Gastrocnemius medialis (tissue), 4 donors: ENCODE data around the gene AKAP6. TPM values are rescaled to one million over a fixed set of nuclear protein-coding genes. Genes with fewer than 3 reads are reported as not detected.

Source experiments
- ATAC-seq, 2 donors: fragments of 150-250 bp; one replicate each; pipeline ENCODE4 v1.9.1; 2016
- DNase-seq, 2 donors: peaks; one replicate each; pipeline ENCODE4 v3.0.0-alpha.2; 2019
- H3K27ac ChIP-seq, 4 donors: fragments of 200-600 bp; sonication (generic); 1 replicate in 1 of 4; 2 replicates in 3 of 4; pipeline ENCODE4 v1.5.1; 2016 to 2018; ENCODE audit warnings: mild to moderate bottlenecking in 2 of 4, moderate library complexity in 1 of 4
- H3K27me3 ChIP-seq, 3 donors: fragments of 200-600 bp; sonication (generic) in 2 of 3; 1 replicate in 1 of 3; 2 replicates in 2 of 3; pipeline versions ENCODE4 v1.5.1 to v1.6.0; 2016 to 2019; ENCODE audit warnings: mild to moderate bottlenecking in 1 of 3, moderate library complexity in 1 of 3
- H3K36me3 ChIP-seq, 2 donors: fragments of 200-600 bp; sonication (generic) in 1 of 2; one replicate each; pipeline ENCODE4 v1.5.1; 2017 to 2018
- H3K4me1 ChIP-seq, 2 donors: fragments of 200-600 bp; sonication (generic) in 1 of 2; one replicate each; pipeline ENCODE4 v1.5.1; 2016 to 2017; ENCODE audit warnings: mild to moderate bottlenecking in 2 of 2
- H3K4me3 ChIP-seq, 4 donors: fragments of 200-600 bp; sonication (generic) in 3 of 4; 1 replicate in 1 of 4; 2 replicates in 3 of 4; pipeline ENCODE4 v1.5.1; 2016 to 2019; ENCODE audit warnings: mild to moderate bottlenecking in 2 of 4
- H3K9me3 ChIP-seq, 3 donors: fragments of 200-600 bp; sonication (generic) in 2 of 3; 1 replicate in 1 of 3; 2 replicates in 2 of 3; pipeline ENCODE4 v1.5.1; 2016 to 2019
- CTCF ChIP-seq, 5 experiments: fragments of 450-650 bp in 3 of 5; fragments of 200-600 bp in 2 of 5; sonication (generic) in 2 of 5; IDR thresholded peaks in 4 of 5; conservative IDR thresholded peaks in 1 of 5; 1 replicate in 4 of 5; 2 replicates in 1 of 5; pipeline ENCODE4 v1.5.1; 2016 to 2019; ENCODE audit warnings: antibody characterized with exemption in 5 of 5, mild to moderate bottlenecking in 3 of 5, moderate library complexity in 3 of 5
- POLR2A ChIP-seq, 2 donors: fragments of 450-650 bp; IDR thresholded peaks; one replicate each; pipeline ENCODE4 v1.6.1; 2017; ENCODE audit warnings: antibody characterized with exemption in 2 of 2, mild to moderate bottlenecking in 2 of 2, moderate library complexity in 2 of 2
- in situ Hi-C, 4 donors: fragments of 200-750 bp; cut with MboI; loops; one replicate each; pipeline versions ENCODE4 v1.15.0 to v1.8.0; 2017; ENCODE audit warnings: low sequenced_read_pairs in 4 of 4
- intact Hi-C: fragments of 100-400 bp; cut with DNase I; formaldehyde crosslinking; loops from one replicate; pipeline ENCODE4 v1.15.1; 2023; ENCODE audit warnings: low total_unique reads
- total RNA-seq, 4 donors: library from RNA; depleted of rRNA; stranded (reverse); fragments of >200 nt; gene quantifications; one replicate each; pipeline versions ENCODE4 v1.1.0 to v1.2.3, GENCODE V29; 2016

Gene AKAP6
- total RNA-seq, 4 donors from 2014 or later, result 23.2 to 59.2 (median 32.1) TPM

DNA sequence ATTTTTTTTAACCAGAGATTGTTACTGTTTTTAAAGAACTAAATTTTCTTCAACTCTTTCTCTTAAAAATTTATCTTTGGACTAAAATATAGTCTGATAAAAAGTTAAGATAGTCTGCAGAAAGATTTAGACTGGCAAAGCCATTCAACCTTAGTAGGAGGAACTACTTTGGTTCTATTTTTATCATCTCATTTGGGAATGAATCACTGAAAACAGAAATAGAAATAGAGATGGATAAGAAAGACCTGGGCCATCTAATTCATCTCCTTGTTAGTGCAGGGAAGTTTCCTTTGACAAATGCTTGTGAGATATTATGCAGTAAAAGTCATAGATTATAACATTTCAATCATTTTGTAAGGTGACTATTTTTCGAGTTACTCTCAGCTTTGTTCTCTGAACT lies 346.3 kb downstream of the AKAP6 start:
- ATAC-seq, result peak; percentile 69 to 78

DNA sequence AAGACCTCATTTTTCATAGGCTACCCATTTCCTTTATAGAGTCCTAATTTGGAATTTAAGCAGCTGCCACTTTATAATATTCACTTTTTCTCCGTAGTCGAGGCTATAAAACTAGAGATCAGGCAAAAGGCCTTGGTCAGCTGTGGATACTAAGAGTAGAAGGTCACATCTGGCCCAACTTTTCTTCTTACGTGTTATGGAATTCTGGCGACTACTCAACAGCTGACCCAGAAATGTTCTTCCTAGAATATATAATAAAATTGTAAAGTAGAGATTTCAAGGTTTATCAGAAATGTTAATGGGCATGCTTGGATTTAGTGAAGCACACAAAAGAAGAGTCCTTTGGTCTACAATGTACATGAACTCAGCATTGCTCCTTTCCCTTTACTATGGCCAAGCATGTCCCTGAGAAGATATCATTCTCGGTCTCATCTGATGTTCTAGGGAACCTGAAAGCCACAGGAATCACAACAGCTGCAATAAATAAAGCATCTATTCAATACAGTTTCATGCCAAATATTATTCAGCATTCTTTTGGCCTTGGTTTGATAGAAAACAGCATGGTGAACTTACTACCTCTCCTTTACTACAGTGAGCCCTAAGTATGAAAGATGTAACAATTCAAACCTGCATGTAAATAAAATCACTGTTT lies 348.2 kb downstream of the AKAP6 start:
- ATAC-seq (no peak), DNase-seq (no peak)
- intact Hi-C loops, result no loop called here
- Histone ChIP-seq H3K9me3 (no peaks in the 10 kb centered on the region), H3K4me1 (peaks cover 14 to 21% of the 10 kb centered on the region in 2 donors), H3K4me3 (no peak overlapping the region), H3K27ac (no peak overlapping the region), H3K27me3 (no peaks in the 10 kb centered on the region), H3K36me3 (peaks cover 0 to 5% of the 10 kb centered on the region in 2 donors)
- no peak for TF ChIP-seq POLR2A (IDR thresholded peaks at IDR 0.05)
- no peak for TF ChIP-seq CTCF (IDR thresholded peaks at IDR 0.05 in 4 of 5, conservative IDR thresholded peaks at IDR 0.05 in 1 of 5)
- in situ Hi-C loops, result no loop called here

More for the DNA sequence above, 346.3 kb downstream of the AKAP6 start:
- Histone ChIP-seq H3K36me3 (peaks cover 0 to 5% of the 10 kb centered on the region in 2 donors), H3K27ac (peak overlapping the region in 3 of 4 donors; percentile 37 to 49 (median 48)), H3K9me3 (no peaks in the 10 kb centered on the region), H3K4me1 (peaks cover 14 to 21% of the 10 kb centered on the region in 2 donors), H3K27me3 (no peaks in the 10 kb centered on the region), H3K4me3 (no peak overlapping the region)
- TF ChIP-seq CTCF (IDR thresholded peaks at IDR 0.05 in 4 of 5, conservative IDR thresholded peaks at IDR 0.05 in 1 of 5) (no peak), POLR2A (IDR thresholded peaks at IDR 0.05) (no peak)
- intact Hi-C loops, result no loop called here
- no peak for DNase-seq
- in situ Hi-C loops, result no loop called here

- ATAC-seq, result no peak
- intact Hi-C loops, result no loop called here
- no peak for DNase-seq
- no peaks in the 10 kb centered on the region for H3K9me3 ChIP-seq
- no peak overlapping the region for H3K27ac ChIP-seq
- TF ChIP-seq CTCF (IDR thresholded peaks at IDR 0.05 in 4 of 5, conservative IDR thresholded peaks at IDR 0.05 in 1 of 5) (no peak), POLR2A (IDR thresholded peaks at IDR 0.05) (no peak)
- in situ Hi-C loops, result no loop called here
- no peak overlapping the region for H3K4me3 ChIP-seq
- no peaks in the 10 kb centered on the region for H3K27me3 ChIP-seq
- H3K4me1 ChIP-seq, result peaks cover 14 to 21% of the 10 kb centered on the region in 2 donors
- peaks cover 0 to 5% of the 10 kb centered on the region in 2 donors for H3K36me3 ChIP-seq
Observed at GRCh38 chr14:32678088-32678487, 349.0 kb downstream of the AKAP6 start.

GRCh38 chr14:32679927-32680612 lies 351.0 kb downstream of the AKAP6 start:
- DNase-seq (no peak), ATAC-seq (no peak)
- Histone ChIP-seq H3K27ac (no peak overlapping the region), H3K9me3 (no peaks in the 10 kb centered on the region), H3K27me3 (no peaks in the 10 kb centered on the region), H3K4me3 (no peak overlapping the region), H3K4me1 (peaks cover 8 to 10% of the 10 kb centered on the region in 2 donors), H3K36me3 (peaks cover 0 to 5% of the 10 kb centered on the region in 2 donors)
- in situ Hi-C loops, result no loop called here
- intact Hi-C loops, result no loop called here
- TF ChIP-seq POLR2A (IDR thresholded peaks at IDR 0.05) (no peak), CTCF (IDR thresholded peaks at IDR 0.05 in 4 of 5, conservative IDR thresholded peaks at IDR 0.05 in 1 of 5) (no peak)
